ENCODE measurements around the gene TPRX2. TPM values are rescaled to one million over a fixed set of nuclear protein-coding genes. Genes with fewer than 3 reads are reported as not detected.
"Not testable (repeated sequence)": the region's sequence is repeated elsewhere in the genome, so short reads cannot be mapped to it uniquely, and the experiment has no call there.

TPRX2 gene, protein sequence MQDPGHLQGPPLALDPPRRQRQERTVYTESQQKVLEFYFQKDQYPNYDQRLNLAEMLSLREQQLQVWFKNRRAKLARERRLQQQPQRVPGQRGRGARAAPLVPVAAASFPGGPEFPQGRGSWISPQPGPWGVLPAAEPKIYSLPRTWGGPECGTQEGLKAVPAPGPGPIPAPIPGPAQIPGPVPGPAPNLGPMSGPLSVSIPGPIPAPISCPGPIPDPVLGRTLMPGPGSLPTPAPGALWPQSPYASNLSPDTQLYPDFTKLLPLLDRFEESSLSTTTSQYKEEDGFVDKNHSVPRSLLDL
- total RNA-seq: not detected in 2 replicates

DNA sequence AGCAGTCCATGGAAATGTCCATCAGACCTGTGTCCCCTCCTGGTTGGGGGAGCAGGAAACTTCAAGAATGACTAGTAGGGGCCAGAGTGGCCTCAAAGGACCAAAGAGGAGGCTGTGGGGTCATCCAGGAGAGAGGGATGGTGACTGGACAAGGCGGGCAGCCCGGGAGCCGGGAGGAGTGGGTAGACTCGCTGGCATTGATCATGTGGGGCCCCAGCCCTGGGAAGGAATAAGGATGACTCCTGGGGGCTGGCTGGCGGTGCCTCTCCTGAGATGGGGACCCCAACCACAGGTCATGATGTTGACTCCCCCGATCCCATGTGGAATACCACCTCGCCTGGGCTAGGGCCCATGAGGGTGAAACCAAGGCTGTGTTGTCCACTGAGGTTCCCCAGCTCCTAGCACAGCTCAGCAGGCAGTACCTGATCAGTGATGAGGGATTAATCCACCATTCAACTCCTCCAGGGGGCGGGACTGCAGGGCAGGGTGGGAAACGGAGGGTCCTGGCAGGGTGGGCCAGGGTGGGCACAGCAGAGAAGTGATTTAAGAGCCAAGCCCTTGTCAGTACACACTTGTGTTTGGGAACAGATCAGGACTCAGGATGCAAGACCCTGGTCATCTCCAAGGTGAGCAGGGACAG lies at the start of gene TPRX2:
Gene TPRX2, plus strand, starts transcription at position 590 of the 640 bp plus-strand sequence. Its CDS starts 12 bp downstream, at position 602.
- not testable (repeated sequence) for H3K4me3 ChIP-seq (ENCODE audit: low read depth, low read length); H3K36me3 ChIP-seq (ENCODE audit: control insufficient read depth, insufficient read depth, low read length); H3K27me3 ChIP-seq (ENCODE audit: control insufficient read depth, insufficient read depth, low read length); DNase-seq (ENCODE audit: low read depth); FAIRE-seq

DNA sequence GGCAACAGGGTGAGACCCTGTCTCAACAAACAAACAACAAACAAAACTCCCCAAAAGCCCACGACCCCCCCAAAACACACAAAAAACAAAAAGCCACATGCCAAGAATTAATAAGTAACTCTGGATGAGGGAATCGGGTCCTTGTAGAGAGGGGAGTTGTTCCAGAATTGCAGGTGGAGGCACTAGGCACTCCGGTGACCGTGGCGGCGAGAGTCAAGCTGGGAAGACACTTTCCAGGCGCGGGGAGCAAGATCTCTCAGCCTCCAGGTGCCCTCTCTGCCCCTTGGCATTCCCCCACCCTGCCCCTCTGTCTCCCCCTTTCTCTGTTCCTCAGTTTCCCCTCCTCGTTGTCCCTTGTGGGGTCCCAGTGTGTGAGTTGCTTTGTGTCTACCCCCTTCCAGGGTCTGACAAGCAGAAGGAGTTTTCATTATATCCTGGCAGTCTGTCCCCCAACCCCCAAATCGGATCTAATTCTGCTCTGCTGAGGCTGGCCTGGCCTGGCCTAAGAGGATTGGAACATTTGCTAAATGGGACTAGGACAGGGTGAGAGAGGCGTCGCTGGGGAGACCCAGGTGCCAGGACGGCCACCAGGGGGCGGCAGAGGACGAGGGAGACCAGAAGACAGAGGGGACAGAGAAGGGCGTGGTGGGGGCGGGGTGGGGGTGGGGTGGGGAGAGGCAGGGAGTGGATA lies 45.6 kb upstream of the TPRX2 start:
- H3K36me3 ChIP-seq (ENCODE audit: control insufficient read depth, insufficient read depth, low read length): no peaks in the 10 kb centered on the region
- FAIRE-seq: no peak
- H3K4me3 ChIP-seq (ENCODE audit: low read depth, low read length): no peak overlapping the region
- no peaks in the 10 kb centered on the region for H3K27me3 ChIP-seq (ENCODE audit: control insufficient read depth, insufficient read depth, low read length)
- TF ChIP-seq, protein P1, sequence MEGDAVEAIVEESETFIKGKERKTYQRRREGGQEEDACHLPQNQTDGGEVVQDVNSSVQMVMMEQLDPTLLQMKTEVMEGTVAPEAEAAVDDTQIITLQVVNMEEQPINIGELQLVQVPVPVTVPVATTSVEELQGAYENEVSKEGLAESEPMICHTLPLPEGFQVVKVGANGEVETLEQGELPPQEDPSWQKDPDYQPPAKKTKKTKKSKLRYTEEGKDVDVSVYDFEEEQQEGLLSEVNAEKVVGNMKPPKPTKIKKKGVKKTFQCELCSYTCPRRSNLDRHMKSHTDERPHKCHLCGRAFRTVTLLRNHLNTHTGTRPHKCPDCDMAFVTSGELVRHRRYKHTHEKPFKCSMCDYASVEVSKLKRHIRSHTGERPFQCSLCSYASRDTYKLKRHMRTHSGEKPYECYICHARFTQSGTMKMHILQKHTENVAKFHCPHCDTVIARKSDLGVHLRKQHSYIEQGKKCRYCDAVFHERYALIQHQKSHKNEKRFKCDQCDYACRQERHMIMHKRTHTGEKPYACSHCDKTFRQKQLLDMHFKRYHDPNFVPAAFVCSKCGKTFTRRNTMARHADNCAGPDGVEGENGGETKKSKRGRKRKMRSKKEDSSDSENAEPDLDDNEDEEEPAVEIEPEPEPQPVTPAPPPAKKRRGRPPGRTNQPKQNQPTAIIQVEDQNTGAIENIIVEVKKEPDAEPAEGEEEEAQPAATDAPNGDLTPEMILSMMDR (IDR thresholded peaks at IDR 0.05; ENCODE audit: insufficient read depth, low read length, severe bottlenecking): peak; percentile 64
- DNase-seq (ENCODE audit: low read depth): peak; percentile 25

DNA sequence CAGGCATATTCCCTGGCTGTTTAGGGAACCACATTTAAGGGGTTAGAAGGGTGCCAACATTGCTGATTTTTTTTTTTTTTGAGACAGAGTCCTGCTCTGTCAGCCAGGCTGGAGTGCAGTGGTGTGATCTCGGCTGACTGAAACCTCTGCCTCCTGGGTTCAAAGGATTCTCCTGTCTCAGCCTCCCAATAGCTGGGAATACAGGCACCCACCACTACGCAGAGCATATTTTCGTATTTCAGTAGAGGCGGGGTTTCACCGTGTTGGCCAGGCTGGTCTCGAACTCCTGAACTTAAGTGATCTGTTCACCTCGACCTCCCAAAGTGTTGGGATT lies 45.1 kb upstream of the TPRX2 start:
- no peak for FAIRE-seq
- TF ChIP-seq, protein P1 (IDR thresholded peaks at IDR 0.05; ENCODE audit: insufficient read depth, low read length, severe bottlenecking): no peak

DNA sequence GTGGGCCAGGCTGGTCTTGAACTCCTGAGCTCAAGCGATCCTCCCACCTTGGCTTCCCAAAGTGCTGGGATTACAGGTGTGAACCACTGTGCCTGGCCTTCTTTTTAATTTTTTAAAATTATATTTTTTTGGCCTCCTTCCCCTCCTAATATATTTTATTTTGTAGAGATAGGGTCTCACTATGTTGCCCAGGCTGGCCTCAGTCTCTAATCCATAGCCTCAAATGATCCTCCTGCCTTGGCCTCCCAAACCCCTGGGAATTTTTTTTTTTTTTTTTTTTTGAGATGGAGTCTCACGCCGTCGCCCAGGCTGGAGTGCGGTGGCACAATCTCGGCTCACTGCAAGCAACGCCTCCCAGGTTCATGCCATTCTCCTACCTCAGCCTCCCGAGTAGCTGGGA lies 42.8 kb upstream of the TPRX2 start:
- not testable (repeated sequence) for DNase-seq (ENCODE audit: low read depth); H3K4me3 ChIP-seq (ENCODE audit: low read depth, low read length); FAIRE-seq; H3K36me3 ChIP-seq (ENCODE audit: control insufficient read depth, insufficient read depth, low read length); H3K27me3 ChIP-seq (ENCODE audit: control insufficient read depth, insufficient read depth, low read length)

More for the DNA sequence above, 45.1 kb upstream of the TPRX2 start:
- DNase-seq (ENCODE audit: low read depth): no peak
- Histone ChIP-seq H3K27me3 (ENCODE audit: control insufficient read depth, insufficient read depth, low read length) (no peaks in the 10 kb centered on the region), H3K4me3 (ENCODE audit: low read depth, low read length) (no peak overlapping the region), H3K36me3 (ENCODE audit: control insufficient read depth, insufficient read depth, low read length) (no peaks in the 10 kb centered on the region)

DNA sequence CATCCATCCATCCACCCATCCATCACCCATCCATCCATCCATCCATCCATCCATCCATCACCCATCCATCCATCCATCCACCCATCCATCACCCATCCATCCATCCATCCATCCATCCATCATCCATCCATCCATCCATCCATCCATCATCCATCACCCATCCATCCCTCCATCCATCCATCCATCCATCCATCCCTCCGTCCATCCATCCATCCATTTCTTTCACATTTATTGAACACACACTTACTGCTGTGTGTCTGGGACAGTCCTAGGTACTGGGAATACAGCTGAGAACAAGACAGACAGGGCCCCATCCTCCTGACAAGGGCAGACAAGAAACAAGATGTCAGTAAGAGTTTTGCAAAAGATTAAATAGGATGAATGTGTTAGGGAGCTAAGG lies 40.8 kb upstream of the TPRX2 start:
- not testable (repeated sequence) for H3K36me3 ChIP-seq (ENCODE audit: control insufficient read depth, insufficient read depth, low read length); H3K27me3 ChIP-seq (ENCODE audit: control insufficient read depth, insufficient read depth, low read length); DNase-seq (ENCODE audit: low read depth); H3K4me3 ChIP-seq (ENCODE audit: low read depth, low read length)
- peak; percentile 47 for FAIRE-seq

DNA sequence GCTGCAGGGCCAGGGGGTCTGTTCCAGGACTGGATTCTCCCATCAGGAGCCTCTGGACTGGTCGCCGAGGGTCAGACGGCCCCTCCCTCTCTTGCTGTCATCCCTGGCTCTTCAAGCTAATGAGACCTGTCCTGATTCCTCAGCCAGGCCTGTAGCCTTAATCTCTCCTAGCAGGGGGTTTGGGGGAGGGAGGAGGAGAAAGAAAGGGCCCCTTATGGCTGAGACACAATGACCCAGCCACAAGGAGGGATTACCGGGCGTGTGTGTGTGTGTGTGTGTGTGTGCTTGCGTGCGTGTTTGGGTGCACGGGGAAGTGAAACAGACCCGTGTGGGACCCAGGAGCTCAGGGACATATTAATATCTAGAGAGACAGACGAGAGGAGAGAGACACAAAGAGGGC lies 39.2 kb upstream of the TPRX2 start:
- TF ChIP-seq, protein P1 (IDR thresholded peaks at IDR 0.05; ENCODE audit: insufficient read depth, low read length, severe bottlenecking): no peak
- FAIRE-seq (no peak), DNase-seq (ENCODE audit: low read depth) (no peak)
- H3K27me3 ChIP-seq (ENCODE audit: control insufficient read depth, insufficient read depth, low read length): peaks cover 5% of the 10 kb centered on the region
- no peaks in the 10 kb centered on the region for H3K36me3 ChIP-seq (ENCODE audit: control insufficient read depth, insufficient read depth, low read length)
- no peak overlapping the region for H3K4me3 ChIP-seq (ENCODE audit: low read depth, low read length)

DNA sequence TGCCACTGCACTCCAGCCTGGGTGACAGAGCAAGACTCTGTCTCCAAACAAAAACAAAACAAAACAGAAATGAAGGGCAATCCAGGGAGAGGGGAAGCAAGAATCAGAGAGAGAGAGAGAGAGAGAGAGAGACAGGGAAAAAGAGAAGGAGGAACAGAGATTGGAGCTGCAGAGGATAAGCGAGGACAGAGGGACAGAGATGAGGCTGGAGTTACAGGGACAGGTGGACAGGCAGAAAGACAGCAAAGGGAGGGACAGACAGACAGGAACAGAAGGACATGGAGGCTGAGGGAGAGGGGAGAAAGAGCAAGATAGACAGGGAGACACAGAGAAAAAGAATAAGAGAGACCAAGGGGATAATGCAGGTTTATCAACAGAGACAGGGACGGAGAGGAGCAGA lies 38.6 kb upstream of the TPRX2 start:
- no peak overlapping the region for H3K4me3 ChIP-seq (ENCODE audit: low read depth, low read length)
- FAIRE-seq (no peak), DNase-seq (ENCODE audit: low read depth) (no peak)
- H3K27me3 ChIP-seq (ENCODE audit: control insufficient read depth, insufficient read depth, low read length): peaks cover 5% of the 10 kb centered on the region
- no peaks in the 10 kb centered on the region for H3K36me3 ChIP-seq (ENCODE audit: control insufficient read depth, insufficient read depth, low read length)
- TF ChIP-seq, protein P1 (IDR thresholded peaks at IDR 0.05; ENCODE audit: insufficient read depth, low read length, severe bottlenecking): no peak
